GM18520 (cell line): ENCODE data around the gene TOP2B.

Experiments
- ATAC-seq: cut with Tn5 transposase; IDR thresholded peaks from one replicate; pipeline ENCODE4 v1.9.1; 2021; ENCODE audit not compliant: unreplicated experiment

The TOP2B gene, protein sequence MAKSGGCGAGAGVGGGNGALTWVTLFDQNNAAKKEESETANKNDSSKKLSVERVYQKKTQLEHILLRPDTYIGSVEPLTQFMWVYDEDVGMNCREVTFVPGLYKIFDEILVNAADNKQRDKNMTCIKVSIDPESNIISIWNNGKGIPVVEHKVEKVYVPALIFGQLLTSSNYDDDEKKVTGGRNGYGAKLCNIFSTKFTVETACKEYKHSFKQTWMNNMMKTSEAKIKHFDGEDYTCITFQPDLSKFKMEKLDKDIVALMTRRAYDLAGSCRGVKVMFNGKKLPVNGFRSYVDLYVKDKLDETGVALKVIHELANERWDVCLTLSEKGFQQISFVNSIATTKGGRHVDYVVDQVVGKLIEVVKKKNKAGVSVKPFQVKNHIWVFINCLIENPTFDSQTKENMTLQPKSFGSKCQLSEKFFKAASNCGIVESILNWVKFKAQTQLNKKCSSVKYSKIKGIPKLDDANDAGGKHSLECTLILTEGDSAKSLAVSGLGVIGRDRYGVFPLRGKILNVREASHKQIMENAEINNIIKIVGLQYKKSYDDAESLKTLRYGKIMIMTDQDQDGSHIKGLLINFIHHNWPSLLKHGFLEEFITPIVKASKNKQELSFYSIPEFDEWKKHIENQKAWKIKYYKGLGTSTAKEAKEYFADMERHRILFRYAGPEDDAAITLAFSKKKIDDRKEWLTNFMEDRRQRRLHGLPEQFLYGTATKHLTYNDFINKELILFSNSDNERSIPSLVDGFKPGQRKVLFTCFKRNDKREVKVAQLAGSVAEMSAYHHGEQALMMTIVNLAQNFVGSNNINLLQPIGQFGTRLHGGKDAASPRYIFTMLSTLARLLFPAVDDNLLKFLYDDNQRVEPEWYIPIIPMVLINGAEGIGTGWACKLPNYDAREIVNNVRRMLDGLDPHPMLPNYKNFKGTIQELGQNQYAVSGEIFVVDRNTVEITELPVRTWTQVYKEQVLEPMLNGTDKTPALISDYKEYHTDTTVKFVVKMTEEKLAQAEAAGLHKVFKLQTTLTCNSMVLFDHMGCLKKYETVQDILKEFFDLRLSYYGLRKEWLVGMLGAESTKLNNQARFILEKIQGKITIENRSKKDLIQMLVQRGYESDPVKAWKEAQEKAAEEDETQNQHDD (N-terminal part only)

DNA sequence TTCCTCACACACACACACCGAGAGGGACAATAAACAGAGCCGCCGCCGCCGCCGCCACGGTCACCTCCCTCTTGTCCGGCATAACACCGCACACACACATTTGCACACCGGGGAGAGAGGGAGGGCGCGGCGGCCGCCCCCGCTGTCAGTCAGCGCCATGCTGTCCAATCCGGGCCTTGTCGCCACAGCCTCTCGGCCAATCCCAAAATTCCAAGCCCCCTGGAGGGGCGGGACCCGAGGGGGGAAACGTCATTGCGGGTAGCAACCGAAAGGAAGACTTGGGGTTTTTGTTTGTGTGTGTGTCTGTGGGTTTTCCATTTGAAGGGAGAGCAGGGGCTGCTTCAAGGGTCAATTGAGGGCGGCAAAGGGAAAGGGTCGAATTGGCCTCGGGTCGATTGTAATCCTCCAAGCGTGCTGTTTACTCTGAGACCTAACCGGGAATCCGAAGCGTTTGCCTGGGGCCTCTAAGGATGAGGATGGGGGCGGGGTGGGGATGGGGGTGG is at the start of gene TOP2B:
Gene TOP2B, minus strand, starts transcription at position 96 of the 503 bp plus-strand sequence. CDS start 610 bp downstream, outside the sequence.
- ATAC-seq = peak; percentile 91

DNA sequence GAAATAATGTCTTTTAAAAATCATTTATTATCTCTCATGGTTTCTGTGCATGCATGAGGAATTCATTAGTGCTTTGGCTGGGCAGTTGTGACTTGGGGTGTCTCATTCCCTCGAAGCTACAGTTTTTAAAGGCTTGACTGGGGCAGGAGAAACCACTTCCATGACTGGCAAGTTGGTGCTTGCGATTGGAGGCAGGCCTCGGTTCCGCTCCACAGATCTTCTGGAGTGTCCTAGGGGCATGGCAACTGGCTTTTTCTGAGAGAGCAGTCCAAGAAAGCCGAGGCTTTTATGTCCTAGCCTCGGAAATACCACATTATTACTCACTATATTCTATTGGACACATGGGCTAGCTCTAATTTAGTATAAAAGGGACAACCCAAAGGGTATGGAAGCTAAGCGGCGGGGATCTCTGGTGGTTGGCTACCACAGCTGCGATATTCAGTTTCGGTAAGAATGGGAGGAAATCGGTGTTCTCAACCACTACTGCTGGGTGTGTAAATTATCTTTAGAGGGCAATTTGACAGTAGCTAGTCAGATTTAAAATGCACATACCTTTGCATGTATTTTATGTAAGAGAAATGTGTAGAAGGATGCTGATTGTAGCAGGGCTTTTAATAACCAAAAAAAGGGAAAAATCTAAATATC is 48.8 kb upstream of the TOP2B start:
- no peak for ATAC-seq

DNA sequence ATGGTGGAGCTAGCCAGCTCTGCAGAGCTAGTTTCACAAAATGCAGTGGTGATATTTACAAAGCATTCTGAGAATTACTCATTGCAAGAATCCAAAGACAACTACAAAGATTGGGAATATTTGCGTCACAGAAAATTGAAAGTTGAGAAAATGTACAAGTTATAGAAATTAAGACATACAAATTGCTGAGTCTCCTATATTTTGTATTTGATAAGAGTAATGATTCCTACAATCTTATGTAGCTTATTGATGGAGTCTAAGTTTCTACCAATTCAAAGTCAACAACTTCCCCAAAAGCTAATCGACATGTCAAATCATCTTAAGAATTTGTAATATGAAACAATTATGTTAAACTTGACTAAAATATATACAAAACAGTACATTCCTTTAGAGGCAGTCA is 46.4 kb upstream of the TOP2B start:
- ATAC-seq = no peak

DNA sequence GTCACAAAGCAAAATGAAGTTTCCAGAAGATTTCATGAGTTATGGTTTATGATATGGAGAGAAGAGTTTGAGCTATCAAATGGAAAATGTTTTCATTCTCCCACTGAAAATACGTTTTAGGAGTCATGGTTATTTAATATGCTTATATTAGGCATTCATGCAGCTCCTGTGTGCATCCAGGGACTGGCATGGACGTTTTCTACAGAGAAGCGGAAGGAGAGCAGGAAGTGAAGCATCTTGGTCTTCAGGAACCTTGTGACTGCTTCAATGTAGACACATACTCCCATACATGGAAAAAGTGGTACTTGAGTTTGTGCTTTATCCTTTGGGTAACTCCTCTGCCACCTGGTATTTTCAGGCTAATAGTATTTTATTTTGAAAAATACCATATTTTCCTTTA is 43.3 kb upstream of the TOP2B start:
- no peak for ATAC-seq

DNA sequence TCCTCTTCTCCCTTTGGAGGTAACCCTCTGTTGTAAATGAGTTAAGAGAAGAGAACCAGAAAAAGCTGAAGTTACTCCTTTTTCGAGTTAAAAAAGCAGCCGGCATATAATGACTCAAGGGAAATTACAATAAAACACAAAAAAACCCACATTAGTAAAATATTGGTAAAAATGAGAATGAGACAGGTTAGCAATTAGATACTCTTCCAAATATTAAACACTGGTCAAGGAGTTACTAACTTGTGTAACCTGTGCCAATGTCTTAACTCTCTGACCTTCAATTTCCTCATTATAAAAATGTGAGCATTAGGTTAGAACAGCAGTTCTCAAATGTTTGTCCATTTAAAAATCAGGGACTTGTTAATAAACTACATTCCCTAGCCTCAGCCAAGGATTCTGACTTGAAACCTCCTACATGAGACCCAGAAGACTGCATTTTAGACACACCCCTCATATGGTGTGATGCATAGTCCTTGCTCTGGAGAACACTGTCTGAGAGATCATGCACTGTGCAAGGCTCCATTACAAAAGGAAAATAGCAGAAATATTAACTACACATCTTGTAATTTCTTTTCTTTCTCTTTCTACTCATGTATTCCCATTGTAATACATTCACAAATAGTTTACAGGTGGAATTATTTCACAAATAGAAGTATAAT is 42.7 kb upstream of the TOP2B start:
- ATAC-seq = no peak

DNA sequence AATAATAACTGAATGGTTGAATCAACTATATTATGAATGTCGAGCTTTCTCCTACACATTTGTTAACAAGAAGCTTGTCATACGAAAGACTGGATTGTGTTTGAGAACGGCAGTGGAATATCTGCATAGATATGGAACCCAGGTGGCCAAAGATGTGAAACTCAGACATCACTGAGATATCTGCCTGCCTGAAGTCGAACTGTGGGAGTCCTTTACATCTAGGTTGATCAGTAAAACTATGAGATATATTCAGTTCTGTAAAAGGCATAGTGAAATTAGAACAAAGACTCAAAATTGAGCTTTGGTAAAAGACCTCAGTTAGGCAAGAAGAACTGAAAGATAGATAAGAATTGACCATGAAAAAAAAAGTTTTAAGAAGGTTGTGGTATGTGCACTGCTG is 41.5 kb upstream of the TOP2B start:
- ATAC-seq = no peak

DNA sequence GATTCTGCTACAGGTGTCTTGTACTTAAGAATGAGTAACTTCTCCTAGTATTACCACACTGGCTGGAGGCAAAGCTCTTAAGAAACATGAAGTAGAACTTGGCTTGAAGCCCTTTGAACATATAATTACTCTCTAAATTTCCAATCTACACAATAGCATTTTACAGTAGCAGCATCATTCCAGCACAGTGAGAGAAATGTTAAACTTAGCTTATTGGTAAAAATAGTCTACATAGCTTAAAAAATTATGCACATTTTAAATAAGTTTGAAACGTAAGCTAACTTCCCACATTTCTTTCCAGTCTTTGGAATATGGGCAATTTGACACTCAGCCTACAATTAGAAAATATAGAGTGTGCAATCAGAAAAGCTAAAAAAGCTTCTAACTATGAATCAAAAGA is 32.8 kb upstream of the TOP2B start:
- ATAC-seq = no peak

DNA sequence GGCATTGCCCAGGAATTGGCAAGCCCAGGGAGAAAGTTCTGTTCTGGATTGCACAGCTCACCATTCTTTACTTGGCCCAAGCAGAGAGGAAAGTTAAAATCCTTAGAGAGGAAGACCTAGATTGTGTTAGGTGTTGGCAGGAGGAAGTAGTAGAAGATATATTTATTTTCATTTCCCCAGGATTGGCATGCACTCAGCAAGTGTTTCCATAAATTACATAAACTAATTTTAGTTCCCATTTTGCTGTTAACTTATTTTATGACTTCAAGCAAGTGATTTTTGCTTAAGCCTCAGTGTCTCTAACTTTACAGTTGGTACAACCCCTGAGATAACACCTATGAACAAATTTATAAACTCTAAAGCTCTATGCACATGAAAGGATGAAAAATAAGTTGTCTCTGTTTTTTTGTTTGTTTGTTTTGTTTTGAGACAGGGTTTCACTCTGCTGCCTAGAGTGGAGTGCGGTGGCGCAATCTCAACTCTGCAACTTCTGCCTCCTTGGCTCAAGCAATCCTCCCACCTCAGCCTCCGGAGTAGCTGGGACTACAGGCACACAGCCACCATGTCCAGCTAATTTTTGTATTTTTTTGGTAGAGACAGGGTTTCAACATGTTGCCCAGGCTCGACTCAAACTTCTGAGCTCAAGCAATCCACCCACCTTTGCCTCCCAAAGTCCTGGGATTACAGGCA is 31.2 kb upstream of the TOP2B start:
- no peak for ATAC-seq

DNA sequence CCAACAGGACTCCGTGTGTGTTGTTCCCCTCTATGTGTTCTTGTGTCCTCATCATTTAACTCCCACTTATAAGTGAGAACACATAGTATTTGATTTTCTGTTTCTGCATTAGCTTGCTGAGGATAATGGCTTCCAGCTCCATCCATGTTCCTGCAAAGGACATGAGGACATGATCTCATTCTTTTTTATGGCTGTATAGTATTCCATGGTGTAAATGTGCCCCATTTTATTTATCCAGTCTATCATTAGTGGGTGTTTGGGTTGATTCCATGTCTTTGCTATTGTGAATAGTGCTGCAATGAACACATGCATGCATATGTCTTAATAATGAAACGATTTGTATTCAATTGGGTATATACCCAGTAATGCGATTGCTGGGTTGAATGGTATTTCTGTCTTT is 28.5 kb upstream of the TOP2B start:
- ATAC-seq = no peak

DNA sequence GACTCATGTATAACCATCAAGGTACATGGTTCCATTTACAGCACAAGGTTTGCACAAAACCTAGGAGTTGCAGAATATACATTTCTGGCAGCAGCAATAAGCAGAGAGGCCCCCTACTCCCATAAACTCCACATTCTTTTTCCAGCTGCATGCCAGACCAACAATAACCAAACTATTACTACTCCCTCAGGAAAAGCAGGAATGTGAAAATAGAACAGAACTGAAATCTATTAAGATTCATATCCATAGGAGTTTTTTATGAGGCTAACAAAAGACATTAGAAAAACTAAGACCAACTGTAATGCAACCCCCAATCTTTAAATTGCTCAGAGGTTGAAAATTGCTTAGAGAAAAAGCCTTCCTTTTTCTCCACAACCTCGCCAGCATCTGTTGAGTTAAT is 27.6 kb upstream of the TOP2B start:
- ATAC-seq = no peak

DNA sequence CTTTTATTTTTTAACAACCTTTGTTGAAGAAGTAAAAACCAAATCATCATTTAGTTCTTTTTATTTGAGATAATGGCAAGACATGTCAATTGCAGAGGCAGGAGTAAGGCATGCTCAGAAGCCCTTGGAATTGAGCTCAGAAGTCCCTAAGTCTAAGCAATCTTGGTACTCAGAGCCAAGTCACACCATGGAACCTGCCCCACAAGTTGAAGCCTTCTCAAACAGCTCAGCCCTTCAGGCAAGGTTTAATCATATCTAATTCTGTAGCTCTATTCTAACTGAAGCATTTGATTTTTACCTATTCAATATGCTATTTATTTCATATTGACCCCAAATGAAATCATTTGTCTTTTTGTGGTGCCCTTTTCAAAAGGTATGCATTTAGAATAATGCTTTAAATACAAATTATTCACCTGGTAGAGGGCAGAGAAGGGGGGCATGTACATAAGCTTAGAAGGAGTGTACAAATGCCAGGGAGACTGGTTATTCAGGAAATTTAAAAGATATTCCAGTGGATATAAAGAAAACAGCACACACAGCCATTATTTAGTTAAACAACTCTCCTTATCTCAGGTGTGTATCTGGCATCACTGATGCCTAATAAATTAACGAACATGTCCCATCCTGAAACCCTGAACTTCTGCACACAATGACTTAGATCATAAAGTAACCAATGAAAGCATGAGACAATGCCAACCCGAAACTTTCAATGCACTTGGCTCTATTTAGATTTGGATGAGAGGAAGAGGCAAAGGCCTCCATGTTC is 26.2 kb upstream of the TOP2B start:
- ATAC-seq = no peak

DNA sequence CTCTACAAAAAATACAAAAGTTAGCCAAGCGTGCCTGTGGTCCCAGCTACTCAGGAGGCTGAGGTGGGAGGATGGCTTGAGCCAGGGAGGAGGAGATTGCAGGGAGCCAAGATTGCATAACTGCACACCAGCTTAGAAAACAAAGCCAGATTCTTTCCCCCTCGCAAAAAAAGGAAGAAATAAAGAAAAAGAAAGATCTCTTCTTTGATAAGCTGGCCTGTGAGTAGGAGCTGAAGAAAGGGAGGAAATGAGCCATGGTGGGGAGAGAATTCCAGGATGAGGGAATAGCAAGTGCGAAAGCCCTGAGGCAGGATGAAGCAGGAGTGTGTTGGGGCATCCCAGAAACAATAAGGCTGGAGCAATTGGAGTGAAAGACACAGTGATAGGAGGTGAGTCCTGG is 24.5 kb upstream of the TOP2B start:
- no peak for ATAC-seq

DNA sequence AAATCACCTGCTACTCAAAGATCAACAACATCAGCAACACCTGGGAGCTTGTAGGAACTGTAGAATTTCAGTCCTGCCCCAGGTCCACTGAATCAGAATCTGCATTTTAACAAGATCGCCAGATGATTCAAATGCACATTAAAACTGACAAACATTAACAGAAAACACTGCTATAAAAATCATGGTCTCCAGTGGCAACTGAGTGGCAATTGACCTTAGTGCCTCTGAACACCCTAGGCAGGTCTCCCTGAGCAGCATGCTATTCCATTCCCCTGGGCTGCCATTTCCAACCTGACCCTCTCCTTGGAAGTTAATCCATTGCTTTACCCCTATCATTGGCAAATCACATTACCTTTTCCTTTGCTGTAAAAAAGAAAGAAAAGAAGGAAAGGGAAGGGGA is 23.0 kb upstream of the TOP2B start:
- ATAC-seq = no peak

DNA sequence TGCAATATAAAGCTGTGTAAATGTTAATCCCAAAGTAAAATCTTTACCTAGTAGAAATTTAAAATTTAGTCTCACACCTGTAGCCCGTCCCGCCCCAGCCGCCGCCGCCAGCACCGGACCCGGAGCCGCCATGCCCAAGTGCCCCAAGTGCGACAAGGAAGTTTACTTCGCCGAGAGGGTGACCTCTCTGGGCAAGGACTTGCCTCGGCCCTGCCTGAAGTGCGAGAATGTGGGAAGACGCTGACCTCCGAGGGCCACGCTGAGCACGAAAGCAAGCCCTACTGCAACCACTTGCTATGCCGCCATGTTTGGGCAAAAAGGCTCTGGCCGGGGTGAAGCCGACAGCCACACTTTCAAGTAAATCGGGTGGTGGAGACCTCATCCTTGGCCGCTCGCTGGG is 22.1 kb upstream of the TOP2B start:
- ATAC-seq = no peak

DNA sequence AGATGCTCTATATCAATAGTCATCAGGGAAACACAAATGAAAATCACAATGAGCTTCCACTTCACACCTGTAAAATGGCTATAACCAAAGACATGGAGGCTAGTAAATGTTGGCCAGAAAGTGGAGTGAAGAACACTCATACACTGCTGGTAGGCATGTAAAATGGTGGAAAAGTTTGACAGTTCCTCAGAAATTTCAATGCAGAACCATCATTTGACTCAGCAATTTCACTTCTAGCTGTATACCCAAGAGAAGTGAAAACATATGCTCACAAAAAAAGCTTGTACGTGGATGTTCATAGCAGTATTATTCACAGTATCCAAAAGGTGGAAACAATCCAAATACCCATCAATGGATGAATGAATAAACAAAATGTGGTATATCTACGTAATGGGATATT is 19.2 kb upstream of the TOP2B start:
- ATAC-seq = no peak

DNA sequence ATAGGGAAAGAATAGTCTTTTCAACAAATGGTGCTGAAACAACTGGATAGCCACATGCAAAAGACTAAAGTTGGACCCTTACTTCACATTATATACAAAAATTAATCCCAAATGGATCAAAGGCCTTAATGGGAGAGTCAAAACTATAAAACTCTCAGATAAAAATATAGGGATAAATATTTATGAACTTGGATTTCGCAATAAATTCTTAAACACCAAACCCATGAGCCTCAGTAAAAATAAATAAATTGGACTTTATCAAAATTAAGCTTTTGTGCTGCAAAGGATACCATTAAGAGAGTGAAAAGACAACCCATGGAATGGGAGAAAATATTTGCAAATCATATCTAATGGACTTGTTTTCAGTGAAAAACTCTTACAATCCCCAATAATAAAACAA is 18.7 kb upstream of the TOP2B start:
- no peak for ATAC-seq

DNA sequence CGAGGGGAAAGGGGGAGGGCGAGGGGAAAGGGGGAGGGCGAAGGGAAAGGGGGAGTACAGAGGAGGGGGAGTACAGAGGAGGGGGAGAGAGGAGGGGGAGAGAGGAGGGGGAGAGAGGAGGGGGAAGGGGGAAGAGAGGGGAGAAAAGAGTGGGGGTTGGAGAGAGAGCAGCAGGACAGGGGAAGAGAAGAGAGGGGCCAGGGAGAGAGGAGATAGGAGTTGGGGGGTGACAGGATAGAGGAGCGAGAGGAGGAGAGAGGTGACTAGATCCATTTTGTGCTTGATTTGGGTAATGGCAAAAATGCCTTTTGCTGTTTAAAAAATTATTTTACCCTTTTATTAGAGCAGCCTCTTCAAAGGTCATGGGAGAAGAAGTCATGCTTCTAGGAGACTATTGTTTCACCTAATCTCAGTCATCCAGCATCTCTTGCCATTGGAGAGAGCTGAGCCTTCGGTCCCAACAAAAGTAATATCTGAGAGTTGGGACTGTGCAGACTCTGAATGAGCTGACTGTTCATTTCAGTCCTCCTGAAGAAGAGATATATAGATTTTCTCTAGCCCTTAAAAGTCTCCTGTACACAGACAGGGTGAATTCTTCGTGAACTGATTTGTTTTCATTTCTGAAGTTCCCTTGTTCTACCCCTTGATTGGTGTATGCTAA is 15.1 kb upstream of the TOP2B start:
- no peak for ATAC-seq

DNA sequence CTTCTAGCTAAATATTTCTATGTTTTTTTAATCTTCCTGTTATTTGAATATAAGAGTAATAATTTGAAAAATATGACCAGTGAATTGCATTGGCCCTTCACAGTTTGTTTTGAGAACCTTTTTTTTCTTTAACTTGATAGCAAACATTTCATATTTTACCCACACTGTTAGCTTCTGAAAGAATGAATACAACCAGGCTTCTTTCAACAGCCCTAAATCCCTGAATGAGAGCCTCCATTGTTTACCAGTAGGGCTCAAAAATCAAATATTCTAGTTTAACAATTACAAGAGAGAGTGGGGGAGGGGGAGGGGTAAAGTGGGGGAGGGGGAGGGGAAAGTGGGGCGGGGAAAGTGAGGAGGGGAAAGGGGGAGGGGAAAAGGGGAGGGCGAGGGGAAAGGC is 14.5 kb upstream of the TOP2B start:
- no peak for ATAC-seq

DNA sequence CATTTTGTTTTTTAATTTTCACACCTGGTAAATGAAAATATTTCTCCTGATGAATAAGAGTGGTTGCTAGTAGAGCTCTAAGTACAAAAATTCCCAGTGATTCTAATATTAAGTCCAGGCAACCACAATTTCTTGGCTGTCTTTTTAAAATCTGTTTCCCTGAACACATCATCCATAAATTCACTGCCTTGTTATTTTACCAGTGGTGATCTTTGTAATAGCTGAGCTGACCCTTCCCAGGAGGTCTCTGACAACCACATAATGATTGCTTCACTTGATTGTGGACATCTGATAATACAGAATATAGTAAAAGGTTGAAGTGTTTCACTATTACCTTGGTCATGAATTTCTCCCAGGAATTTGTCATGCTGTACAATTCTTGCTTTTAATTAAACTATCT is 13.9 kb upstream of the TOP2B start:
- ATAC-seq = no peak
